Smooth muscle cell (in vitro differentiated cells): Measurements from ENCODE around the gene ESR1. TPM values are rescaled to one million over a fixed set of nuclear protein-coding genes. Genes with fewer than 3 reads are reported as not detected.
"Not testable (repeated sequence)": the region's sequence is repeated elsewhere in the genome, so short reads cannot be mapped to it uniquely, and the experiment has no call there.

Experiments used
- DNase-seq: peaks from one replicate; lab custom pipeline; 2025; ENCODE audit not compliant: unreplicated experiment; lab: John Stamatoyannopoulos, UW
- H2AFZ ChIP-seq: fragments of 200-600 bp; sonication (generic); 2 replicates; pipeline ENCODE4 v1.6.0; 2016; ENCODE audit warnings: antibody characterized with exemption, low read depth, mild to moderate bottlenecking
- H3F3A ChIP-seq: fragments of 200-600 bp; sonication (generic); 2 replicates; pipeline ENCODE4 v1.6.0; 2017; ENCODE audit warnings: antibody characterized with exemption, low read depth
- H3K27ac ChIP-seq: fragments of 200-600 bp; sonication (generic); 2 replicates; pipeline ENCODE4 v1.5.1; 2016; ENCODE audit warnings: low read depth, mild to moderate bottlenecking
- H3K27me3 ChIP-seq: fragments of 200-600 bp; sonication (generic); 2 replicates; pipeline ENCODE4 v1.6.1; 2016; ENCODE audit warnings: low read depth, mild to moderate bottlenecking
- H3K36me3 ChIP-seq: fragments of 200-600 bp; sonication (generic); 2 replicates; pipeline ENCODE4 v1.5.1; 2016; ENCODE audit warnings: low read depth
- H3K4me1 ChIP-seq: fragments of 200-600 bp; sonication (generic); 2 replicates; pipeline ENCODE4 v1.5.1; 2016; ENCODE audit warnings: low read depth
- H3K4me2 ChIP-seq: fragments of 200-600 bp; sonication (generic); 2 replicates; pipeline ENCODE4 v1.6.0; 2016; ENCODE audit warnings: mild to moderate bottlenecking
- H3K4me3 ChIP-seq: fragments of 200-600 bp; sonication (generic); 2 replicates; pipeline ENCODE4 v1.5.1; 2016; ENCODE audit warnings: mild to moderate bottlenecking
- H3K79me2 ChIP-seq: fragments of 200-600 bp; sonication (generic); 2 replicates; pipeline ENCODE4 v1.6.0; 2016; ENCODE audit warnings: low read depth, mild to moderate bottlenecking
- H3K9ac ChIP-seq: fragments of 200-600 bp; sonication (generic); 2 replicates; pipeline ENCODE4 v1.6.0; 2016; ENCODE audit warnings: low read depth
- H3K9me3 ChIP-seq: fragments of 200-600 bp; sonication (generic); replicated peaks from 2 replicates; pipeline ENCODE4 v1.5.1; 2016; ENCODE audit warnings: low read depth
- H4K20me1 ChIP-seq: fragments of 200-600 bp; sonication (generic); 2 replicates; pipeline ENCODE4 v1.6.0; 2016; ENCODE audit warnings: low read depth
- CTCF ChIP-seq: fragments of 200-600 bp; sonication (generic); IDR thresholded peaks from 2 replicates; pipeline ENCODE4 v1.5.1; 2017; ENCODE audit warnings: borderline replicate concordance, mild to moderate bottlenecking, antibody characterized with exemption; ENCODE audit not compliant: insufficient read depth, poor library complexity, severe bottlenecking
- WGBS: methylation state at CpG from one replicate; pipeline ENCODE4 v1.1.7; 2016; ENCODE audit warnings: low lambda C conversion rate; 5-methylcytosine and 5-hydroxymethylcytosine counted together
- polyA plus RNA-seq: library from polyadenylated mRNA; unstranded; fragments of >200 nt; fragmentation: Nextera tagmentation; extraction: Ambion mirVana; gene quantifications from 2 replicates; pipeline ENCODE4 v1.2.1, GENCODE V29; 2016
- total RNA-seq: library from RNA; depleted of rRNA; stranded (reverse); fragments of >200 nt; gene quantifications from 2 replicates; pipeline ENCODE4 v1.2.3, GENCODE V29; 2014

The ESR1 gene
- total and polyA plus RNA-seq, 2 experiments from 2014 or later = 0.16 TPM; not detected in 1

GRCh38 chr6:151962246-151962846 is 154.9 kb downstream of the ESR1 start:
- 72% methylated on average over 5 of the region's 5 CpGs for WGBS
- Histone ChIP-seq H4K20me1 (no peaks in the 10 kb centered on the region), H2AFZ (no peak overlapping the region), H3F3A (no peaks in the 10 kb centered on the region), H3K9ac (no peak overlapping the region), H3K4me3 (no peak overlapping the region), H3K79me2 (no peaks in the 10 kb centered on the region), H3K36me3 (no peaks in the 10 kb centered on the region), H3K4me1 (no peaks in the 10 kb centered on the region), H3K4me2 (no peak overlapping the region), H3K27ac (no peak overlapping the region), H3K9me3 (no peaks in the 10 kb centered on the region), H3K27me3 (no peaks in the 10 kb centered on the region)
- no peak for DNase-seq
- no peak for TF ChIP-seq CTCF

- H3K4me2 ChIP-seq = no peak overlapping the region
These were observed 155.5 kb downstream of the ESR1 start for GRCh38 chr6:151963001-151963400.

GRCh38 chr6:151964412-151964811 is 156.9 kb downstream of the ESR1 start:
- not testable (repeated sequence) for H4K20me1 ChIP-seq, H3K27ac ChIP-seq, DNase-seq, H3K4me2 ChIP-seq, H3K36me3 ChIP-seq, H3F3A ChIP-seq, H3K4me3 ChIP-seq, H3K79me2 ChIP-seq, H3K9ac ChIP-seq, H2AFZ ChIP-seq, H3K4me1 ChIP-seq, H3K9me3 ChIP-seq, H3K27me3 ChIP-seq
- 100% methylated on average over 4 of the region's 4 CpGs for WGBS

More at GRCh38 chr6:151963001-151963400, 155.5 kb downstream of the ESR1 start:
- no peaks in the 10 kb centered on the region for H3F3A ChIP-seq
- no peak for DNase-seq
- no peaks in the 10 kb centered on the region for H3K79me2 ChIP-seq
- H4K20me1 ChIP-seq = no peaks in the 10 kb centered on the region
- 86% methylated on average over 2 of the region's 2 CpGs for WGBS
- H3K9ac ChIP-seq = no peak overlapping the region
- H3K27me3 ChIP-seq = no peaks in the 10 kb centered on the region
- no peak overlapping the region for H3K4me3 ChIP-seq
- H3K9me3 ChIP-seq = no peaks in the 10 kb centered on the region
- no peaks in the 10 kb centered on the region for H3K36me3 ChIP-seq
- H2AFZ ChIP-seq = no peak overlapping the region
- no peak for TF ChIP-seq CTCF
- no peaks in the 10 kb centered on the region for H3K4me1 ChIP-seq
- no peak overlapping the region for H3K27ac ChIP-seq

- no peaks in the 10 kb centered on the region for H3K4me1 ChIP-seq
- no peaks in the 10 kb centered on the region for H3K79me2 ChIP-seq
- H2AFZ ChIP-seq = no peak overlapping the region
- no peak overlapping the region for H3K4me3 ChIP-seq
- TF ChIP-seq CTCF = no peak
- H3K4me2 ChIP-seq = no peak overlapping the region
- H3F3A ChIP-seq = no peaks in the 10 kb centered on the region
- H3K9me3 ChIP-seq = no peaks in the 10 kb centered on the region
- no peaks in the 10 kb centered on the region for H4K20me1 ChIP-seq
- no peak for DNase-seq
- no peaks in the 10 kb centered on the region for H3K27me3 ChIP-seq
- H3K9ac ChIP-seq = no peak overlapping the region
- H3K27ac ChIP-seq = no peak overlapping the region
- WGBS = 96% methylated on average over 4 of the region's 4 CpGs
- H3K36me3 ChIP-seq = no peaks in the 10 kb centered on the region
These were observed 166.7 kb downstream of the ESR1 start for GRCh38 chr6:151974061-151974617.
